ENCODE measurements around the gene DTX3. TPM values are rescaled to one million over a fixed set of nuclear protein-coding genes. Genes with fewer than 3 reads are reported as not detected.

Gene DTX3
- total RNA-seq, 1 donor from 2014 or later = 22.3 TPM

DNA sequence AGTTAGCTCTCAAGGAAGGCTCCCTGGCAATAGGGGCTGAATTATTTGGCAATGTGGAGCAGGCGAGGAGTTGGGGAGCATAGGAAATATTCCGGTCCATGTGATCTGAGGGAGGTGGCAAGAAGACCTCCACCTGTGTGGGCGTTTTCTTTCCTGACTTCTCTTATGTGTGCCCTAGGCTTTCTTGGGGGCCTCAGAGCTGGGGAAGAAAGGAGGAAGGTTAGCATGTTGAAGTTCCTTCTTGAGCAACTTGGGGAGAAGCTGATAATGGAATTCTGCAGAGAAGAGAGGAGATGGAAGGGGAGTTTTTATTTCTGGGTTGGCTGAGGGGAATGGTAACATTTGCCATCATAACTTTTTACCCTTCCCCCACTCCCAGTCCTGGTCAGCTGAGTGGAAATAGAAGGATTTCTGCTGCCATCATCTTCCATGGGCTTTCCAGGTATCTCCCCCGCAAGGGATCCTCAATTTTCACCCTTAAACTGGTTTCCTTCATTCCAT, 1.2 kb downstream of the DTX3 start:
- intact Hi-C loops (cut with micrococcal nuclease) = no loop called here
- TF ChIP-seq, protein P1, sequence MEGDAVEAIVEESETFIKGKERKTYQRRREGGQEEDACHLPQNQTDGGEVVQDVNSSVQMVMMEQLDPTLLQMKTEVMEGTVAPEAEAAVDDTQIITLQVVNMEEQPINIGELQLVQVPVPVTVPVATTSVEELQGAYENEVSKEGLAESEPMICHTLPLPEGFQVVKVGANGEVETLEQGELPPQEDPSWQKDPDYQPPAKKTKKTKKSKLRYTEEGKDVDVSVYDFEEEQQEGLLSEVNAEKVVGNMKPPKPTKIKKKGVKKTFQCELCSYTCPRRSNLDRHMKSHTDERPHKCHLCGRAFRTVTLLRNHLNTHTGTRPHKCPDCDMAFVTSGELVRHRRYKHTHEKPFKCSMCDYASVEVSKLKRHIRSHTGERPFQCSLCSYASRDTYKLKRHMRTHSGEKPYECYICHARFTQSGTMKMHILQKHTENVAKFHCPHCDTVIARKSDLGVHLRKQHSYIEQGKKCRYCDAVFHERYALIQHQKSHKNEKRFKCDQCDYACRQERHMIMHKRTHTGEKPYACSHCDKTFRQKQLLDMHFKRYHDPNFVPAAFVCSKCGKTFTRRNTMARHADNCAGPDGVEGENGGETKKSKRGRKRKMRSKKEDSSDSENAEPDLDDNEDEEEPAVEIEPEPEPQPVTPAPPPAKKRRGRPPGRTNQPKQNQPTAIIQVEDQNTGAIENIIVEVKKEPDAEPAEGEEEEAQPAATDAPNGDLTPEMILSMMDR (IDR thresholded peaks at IDR 0.05; ENCODE audit: borderline replicate concordance) = no peak
- H3K36me3 ChIP-seq = peaks cover 26% of the 10 kb centered on the region

DNA sequence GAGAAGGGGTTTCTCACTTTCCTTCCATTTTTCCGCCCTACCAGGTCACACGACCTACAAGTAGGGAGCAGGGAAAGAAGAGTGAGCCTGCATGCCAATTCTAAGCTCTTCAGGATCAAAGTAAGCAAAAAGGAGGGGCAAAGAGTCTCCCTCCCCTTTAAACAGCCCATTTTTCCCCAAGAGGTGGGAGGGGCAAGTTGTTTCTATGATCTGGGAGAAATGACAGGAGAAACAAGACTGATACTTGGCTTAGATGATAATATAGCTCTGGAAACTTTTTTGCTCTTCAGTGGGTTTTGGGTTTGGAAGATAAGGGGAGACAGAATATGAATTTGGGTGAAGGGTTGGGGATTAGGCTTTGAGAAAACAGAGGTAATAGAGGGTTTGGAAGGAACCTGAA, 1.8 kb downstream of the DTX3 start:
- no peaks in the 10 kb centered on the region for H3K9me3 ChIP-seq (replicated peaks)
- peak overlapping the region; percentile 92 for H3K27ac ChIP-seq (replicated peaks)
- H3K4me3 ChIP-seq = peak overlapping the region; percentile 83
- TF ChIP-seq, protein P1 (IDR thresholded peaks at IDR 0.05; ENCODE audit: borderline replicate concordance) = no peak
- peaks cover 82% of the 10 kb centered on the region for H3K4me1 ChIP-seq
- no peaks in the 10 kb centered on the region for H3K27me3 ChIP-seq (ENCODE audit: low read depth)
- peaks cover 20% of the 10 kb centered on the region for H3K36me3 ChIP-seq
- intact Hi-C loops (cut with micrococcal nuclease) = no loop called here
- DNase-seq = no peak

More for the DNA sequence above, 1.2 kb downstream of the DTX3 start:
- H3K27ac ChIP-seq (replicated peaks) = peak overlapping the region; percentile 92
- peak overlapping the region; percentile 83 for H3K4me3 ChIP-seq
- H3K27me3 ChIP-seq (ENCODE audit: low read depth) = no peaks in the 10 kb centered on the region
- H3K4me1 ChIP-seq = peaks cover 77% of the 10 kb centered on the region
- H3K9me3 ChIP-seq (replicated peaks) = no peaks in the 10 kb centered on the region
- DNase-seq = no peak

DNA sequence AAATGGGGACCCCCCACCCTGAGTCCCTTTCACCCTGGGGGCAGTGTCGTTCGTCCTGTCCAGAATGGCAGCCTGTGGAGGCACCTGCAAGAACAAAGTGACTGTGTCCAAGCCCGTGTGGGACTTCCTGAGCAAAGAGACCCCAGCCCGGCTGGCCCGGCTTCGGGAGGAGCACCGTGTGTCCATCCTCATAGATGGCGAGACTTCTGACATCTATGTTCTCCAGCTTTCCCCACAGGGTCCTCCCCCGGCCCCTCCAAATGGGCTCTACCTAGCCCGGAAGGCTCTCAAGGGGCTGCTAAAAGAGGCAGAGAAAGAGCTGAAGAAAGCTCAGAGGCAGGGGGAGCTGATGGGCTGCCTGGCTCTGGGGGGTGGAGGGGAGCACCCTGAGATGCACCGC, 2.2 kb downstream of the DTX3 start:
- H3K4me1 ChIP-seq = peaks cover 86% of the 10 kb centered on the region
- H3K27me3 ChIP-seq (ENCODE audit: low read depth) = no peaks in the 10 kb centered on the region

DNA sequence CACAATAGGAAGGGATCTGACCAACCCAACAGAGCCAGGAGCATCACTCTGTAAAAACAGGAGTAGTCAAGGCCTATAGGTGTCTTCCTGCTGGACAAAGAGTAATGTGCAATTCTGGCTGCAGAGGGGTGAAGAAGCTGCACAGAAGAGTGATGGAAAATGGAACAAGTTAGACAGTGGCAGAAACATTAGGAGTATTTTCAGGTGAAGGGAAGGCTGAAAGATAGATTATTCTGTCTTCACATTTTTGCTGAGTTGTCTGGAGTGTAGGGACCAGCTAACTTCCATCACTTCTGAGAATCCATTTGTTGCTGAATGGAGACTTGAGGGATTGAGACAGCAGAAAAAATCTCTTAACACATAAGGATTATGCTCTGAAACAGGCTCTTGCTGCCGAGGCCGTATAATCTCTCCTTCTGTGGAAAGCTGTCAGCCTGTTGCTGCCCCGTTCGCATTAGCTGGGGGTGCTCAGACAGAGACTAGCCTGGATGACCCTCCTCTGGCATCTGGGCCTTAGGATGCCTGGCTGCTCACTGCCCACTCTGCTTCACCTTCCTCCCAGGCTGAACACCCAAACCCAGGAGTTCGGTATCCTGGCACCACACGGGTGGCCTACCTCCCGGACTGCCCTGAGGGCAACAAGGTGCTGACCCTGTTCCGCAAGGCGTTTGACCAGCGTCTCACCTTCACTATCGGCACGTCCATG, 3.5 kb downstream of the DTX3 start:
- H3K4me1 ChIP-seq = peaks cover 97% of the 10 kb centered on the region
- H3K27ac ChIP-seq (replicated peaks) = peak overlapping the region; percentile 90
- peaks cover 4% of the 10 kb centered on the region for H3K27me3 ChIP-seq (ENCODE audit: low read depth)

More for the DNA sequence above, 2.2 kb downstream of the DTX3 start:
- H3K9me3 ChIP-seq (replicated peaks) = no peaks in the 10 kb centered on the region
- TF ChIP-seq, protein P1 (IDR thresholded peaks at IDR 0.05; ENCODE audit: borderline replicate concordance) = no peak
- intact Hi-C loops (cut with micrococcal nuclease) = no loop called here
- H3K27ac ChIP-seq (replicated peaks) = peak overlapping the region; percentile 92
- peaks cover 16% of the 10 kb centered on the region for H3K36me3 ChIP-seq
- peak overlapping the region; percentile 83 for H3K4me3 ChIP-seq
- DNase-seq = no peak

DNA sequence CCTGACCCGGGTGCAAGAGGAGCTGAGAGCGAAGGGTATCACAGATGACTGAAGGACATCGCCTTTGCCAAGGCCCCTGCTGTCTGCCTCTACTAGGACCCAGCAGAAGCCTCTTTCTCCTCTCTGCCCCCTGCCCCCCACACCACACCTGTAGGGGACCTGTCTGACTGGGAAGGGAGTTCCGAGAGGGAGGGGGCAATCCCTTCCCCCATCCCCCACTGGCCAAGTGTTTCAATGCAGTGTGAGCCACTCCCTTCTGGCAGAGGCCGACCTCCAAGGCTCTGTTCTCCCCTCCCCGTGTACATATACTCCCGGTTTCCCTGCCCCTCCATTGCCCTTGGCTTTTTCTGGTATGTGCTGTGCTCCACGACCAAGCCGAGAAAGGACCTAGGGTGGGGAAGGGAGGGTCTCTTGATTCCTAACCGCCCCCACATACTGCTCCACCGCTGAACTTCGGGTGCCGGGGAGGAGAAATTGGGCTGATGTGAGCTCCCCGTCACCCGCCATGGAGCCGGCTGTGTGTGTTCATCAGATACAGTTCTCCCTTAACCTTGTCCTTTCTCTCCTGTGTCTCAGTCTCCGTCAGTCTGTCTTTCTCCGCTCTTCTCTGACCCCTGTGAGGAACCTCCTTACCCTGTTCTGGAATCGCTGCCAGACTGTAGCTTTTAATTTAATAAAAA, 4.6 kb downstream of the DTX3 start:
- H3K9me3 ChIP-seq (replicated peaks) = no peaks in the 10 kb centered on the region
- no peak for DNase-seq
- TF ChIP-seq, protein P1 (IDR thresholded peaks at IDR 0.05; ENCODE audit: borderline replicate concordance) = no peak
- peaks cover 18% of the 10 kb centered on the region for H3K36me3 ChIP-seq
- intact Hi-C loops (cut with micrococcal nuclease) = no loop called here
- peak overlapping the region; percentile 87 for H3K4me3 ChIP-seq
- H3K27ac ChIP-seq (replicated peaks) = peak overlapping the region; percentile 90
- peaks cover 96% of the 10 kb centered on the region for H3K4me1 ChIP-seq
- H3K27me3 ChIP-seq (ENCODE audit: low read depth) = peaks cover 4% of the 10 kb centered on the region

More for the DNA sequence above, 3.5 kb downstream of the DTX3 start:
- DNase-seq = no peak
- Histone ChIP-seq H3K9me3 (replicated peaks) (no peaks in the 10 kb centered on the region), H3K4me3 (no peak overlapping the region), H3K36me3 (peaks cover 10% of the 10 kb centered on the region)
- TF ChIP-seq, protein P1 (IDR thresholded peaks at IDR 0.05; ENCODE audit: borderline replicate concordance) = no peak
- intact Hi-C loops (cut with micrococcal nuclease) = no loop called here
